HepG2 (cell line): ENCODE data around the gene VIM. TPM values are rescaled to one million over a fixed set of nuclear protein-coding genes. Genes with fewer than 3 reads are reported as not detected.

Experiments
- RAD21 ChIP-seq: fragments of 450-650 bp; formaldehyde crosslinking; IDR thresholded peaks from 2 replicates; pipeline ENCODE4 v1.5.0; 2020; ENCODE audit warnings: mild to moderate bottlenecking
- RFX5 ChIP-seq: IDR thresholded peaks from 2 replicates; pipeline ENCODE4 v1.6.1; 2011; ENCODE audit warnings: low read depth, low read length, improper control_type of control experiment
- polyA plus RNA-seq, 8 experiments: library from polyadenylated mRNA; depleted of rRNA in 3 of 8; stranded (reverse) in 7 of 8; unstranded in 1 of 8; fragments of >200 nt; fragmentation: Illumina TruSeq in 4 of 8; extraction: Trizol in 4 of 8; gene quantifications; 2 replicates each; pipeline versions ENCODE4 v1.2.1 to v1.2.3, GENCODE V29; 2011 to 2016; ENCODE audit warnings: low read depth in 4 of 8, missing spikeins in 1 of 8, mixed read lengths in 1 of 8; ENCODE audit not compliant: insufficient read depth in 1 of 8
- total RNA-seq, 5 experiments: library from RNA; depleted of rRNA; stranded (reverse); fragments of >200 nt; fragmentation: Illumina TruSeq; extraction: Trizol; gene quantifications; 2 replicates each; pipeline ENCODE4 v1.2.3, GENCODE V29; 2016; ENCODE audit warnings: low read depth in 1 of 5
- TF ChIP-seq, protein P1 (sequence below): sonication (generic); formaldehyde crosslinking; IDR thresholded peaks from 2 replicates; pipeline ENCODE4 v1.5.1; 2020; ENCODE audit warnings: mild to moderate bottlenecking, missing genetic modification reagents, borderline replicate concordance
- TF ChIP-seq, protein P2 (sequence below): sonication (generic); formaldehyde crosslinking; IDR thresholded peaks from 2 replicates; pipeline ENCODE4 v1.4.0; 2020; ENCODE audit warnings: mild to moderate bottlenecking, missing genetic modification reagents
- TF ChIP-seq, protein P3 (sequence below): IDR thresholded peaks from 2 replicates; pipeline ENCODE4 v1.6.1; 2018; ENCODE audit warnings: missing genetic modification reagents

The VIM gene
- total and polyA plus RNA-seq, 2 of the 13 experiments (the other 11 are each of a cell fraction or from before 2014, with no cell fraction given), result not detected

DNA sequence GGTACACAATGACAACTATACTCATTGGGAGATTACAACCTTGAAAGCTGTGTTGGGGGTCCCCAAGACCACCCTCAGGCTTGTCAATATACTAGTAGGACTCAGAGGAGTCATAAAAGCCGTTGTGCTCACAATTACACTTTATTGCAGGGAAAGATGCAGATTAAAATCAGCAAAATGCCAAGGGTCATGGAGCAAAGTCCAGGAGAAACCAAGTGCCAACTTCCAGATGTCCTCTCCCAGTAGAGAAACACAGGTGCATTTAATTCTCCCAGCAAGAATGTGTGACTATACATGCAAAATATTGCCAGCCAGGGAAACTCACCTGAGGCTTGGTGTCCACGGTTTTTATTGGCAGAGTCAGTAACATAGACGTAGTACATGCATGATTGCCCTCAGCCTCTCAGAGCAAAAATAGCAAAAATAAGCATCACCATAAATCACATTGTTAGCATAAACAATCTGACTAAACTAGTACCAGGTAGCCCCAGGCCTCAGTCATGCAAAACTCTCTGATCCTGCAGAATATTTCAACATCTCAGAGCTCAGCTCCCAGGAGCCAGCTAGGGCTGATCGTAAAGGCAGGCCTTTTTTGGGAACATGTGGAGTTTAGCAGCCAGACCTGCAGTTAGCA lies 50.7 kb downstream of the VIM start (continued):
- TF ChIP-seq, protein P1, sequence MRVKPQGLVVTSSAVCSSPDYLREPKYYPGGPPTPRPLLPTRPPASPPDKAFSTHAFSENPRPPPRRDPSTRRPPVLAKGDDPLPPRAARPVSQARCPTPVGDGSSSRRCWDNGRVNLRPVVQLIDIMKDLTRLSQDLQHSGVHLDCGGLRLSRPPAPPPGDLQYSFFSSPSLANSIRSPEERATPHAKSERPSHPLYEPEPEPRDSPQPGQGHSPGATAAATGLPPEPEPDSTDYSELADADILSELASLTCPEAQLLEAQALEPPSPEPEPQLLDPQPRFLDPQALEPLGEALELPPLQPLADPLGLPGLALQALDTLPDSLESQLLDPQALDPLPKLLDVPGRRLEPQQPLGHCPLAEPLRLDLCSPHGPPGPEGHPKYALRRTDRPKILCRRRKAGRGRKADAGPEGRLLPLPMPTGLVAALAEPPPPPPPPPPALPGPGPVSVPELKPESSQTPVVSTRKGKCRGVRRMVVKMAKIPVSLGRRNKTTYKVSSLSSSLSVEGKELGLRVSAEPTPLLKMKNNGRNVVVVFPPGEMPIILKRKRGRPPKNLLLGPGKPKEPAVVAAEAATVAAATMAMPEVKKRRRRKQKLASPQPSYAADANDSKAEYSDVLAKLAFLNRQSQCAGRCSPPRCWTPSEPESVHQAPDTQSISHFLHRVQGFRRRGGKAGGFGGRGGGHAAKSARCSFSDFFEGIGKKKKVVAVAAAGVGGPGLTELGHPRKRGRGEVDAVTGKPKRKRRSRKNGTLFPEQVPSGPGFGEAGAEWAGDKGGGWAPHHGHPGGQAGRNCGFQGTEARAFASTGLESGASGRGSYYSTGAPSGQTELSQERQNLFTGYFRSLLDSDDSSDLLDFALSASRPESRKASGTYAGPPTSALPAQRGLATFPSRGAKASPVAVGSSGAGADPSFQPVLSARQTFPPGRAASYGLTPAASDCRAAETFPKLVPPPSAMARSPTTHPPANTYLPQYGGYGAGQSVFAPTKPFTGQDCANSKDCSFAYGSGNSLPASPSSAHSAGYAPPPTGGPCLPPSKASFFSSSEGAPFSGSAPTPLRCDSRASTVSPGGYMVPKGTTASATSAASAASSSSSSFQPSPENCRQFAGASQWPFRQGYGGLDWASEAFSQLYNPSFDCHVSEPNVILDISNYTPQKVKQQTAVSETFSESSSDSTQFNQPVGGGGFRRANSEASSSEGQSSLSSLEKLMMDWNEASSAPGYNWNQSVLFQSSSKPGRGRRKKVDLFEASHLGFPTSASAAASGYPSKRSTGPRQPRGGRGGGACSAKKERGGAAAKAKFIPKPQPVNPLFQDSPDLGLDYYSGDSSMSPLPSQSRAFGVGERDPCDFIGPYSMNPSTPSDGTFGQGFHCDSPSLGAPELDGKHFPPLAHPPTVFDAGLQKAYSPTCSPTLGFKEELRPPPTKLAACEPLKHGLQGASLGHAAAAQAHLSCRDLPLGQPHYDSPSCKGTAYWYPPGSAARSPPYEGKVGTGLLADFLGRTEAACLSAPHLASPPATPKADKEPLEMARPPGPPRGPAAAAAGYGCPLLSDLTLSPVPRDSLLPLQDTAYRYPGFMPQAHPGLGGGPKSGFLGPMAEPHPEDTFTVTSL (CRISPR knock-in tag), result no peak
- TF ChIP-seq RAD21 (CRISPR knock-in tag) (no peak), RFX5 (no peak)
- TF ChIP-seq, protein P2, sequence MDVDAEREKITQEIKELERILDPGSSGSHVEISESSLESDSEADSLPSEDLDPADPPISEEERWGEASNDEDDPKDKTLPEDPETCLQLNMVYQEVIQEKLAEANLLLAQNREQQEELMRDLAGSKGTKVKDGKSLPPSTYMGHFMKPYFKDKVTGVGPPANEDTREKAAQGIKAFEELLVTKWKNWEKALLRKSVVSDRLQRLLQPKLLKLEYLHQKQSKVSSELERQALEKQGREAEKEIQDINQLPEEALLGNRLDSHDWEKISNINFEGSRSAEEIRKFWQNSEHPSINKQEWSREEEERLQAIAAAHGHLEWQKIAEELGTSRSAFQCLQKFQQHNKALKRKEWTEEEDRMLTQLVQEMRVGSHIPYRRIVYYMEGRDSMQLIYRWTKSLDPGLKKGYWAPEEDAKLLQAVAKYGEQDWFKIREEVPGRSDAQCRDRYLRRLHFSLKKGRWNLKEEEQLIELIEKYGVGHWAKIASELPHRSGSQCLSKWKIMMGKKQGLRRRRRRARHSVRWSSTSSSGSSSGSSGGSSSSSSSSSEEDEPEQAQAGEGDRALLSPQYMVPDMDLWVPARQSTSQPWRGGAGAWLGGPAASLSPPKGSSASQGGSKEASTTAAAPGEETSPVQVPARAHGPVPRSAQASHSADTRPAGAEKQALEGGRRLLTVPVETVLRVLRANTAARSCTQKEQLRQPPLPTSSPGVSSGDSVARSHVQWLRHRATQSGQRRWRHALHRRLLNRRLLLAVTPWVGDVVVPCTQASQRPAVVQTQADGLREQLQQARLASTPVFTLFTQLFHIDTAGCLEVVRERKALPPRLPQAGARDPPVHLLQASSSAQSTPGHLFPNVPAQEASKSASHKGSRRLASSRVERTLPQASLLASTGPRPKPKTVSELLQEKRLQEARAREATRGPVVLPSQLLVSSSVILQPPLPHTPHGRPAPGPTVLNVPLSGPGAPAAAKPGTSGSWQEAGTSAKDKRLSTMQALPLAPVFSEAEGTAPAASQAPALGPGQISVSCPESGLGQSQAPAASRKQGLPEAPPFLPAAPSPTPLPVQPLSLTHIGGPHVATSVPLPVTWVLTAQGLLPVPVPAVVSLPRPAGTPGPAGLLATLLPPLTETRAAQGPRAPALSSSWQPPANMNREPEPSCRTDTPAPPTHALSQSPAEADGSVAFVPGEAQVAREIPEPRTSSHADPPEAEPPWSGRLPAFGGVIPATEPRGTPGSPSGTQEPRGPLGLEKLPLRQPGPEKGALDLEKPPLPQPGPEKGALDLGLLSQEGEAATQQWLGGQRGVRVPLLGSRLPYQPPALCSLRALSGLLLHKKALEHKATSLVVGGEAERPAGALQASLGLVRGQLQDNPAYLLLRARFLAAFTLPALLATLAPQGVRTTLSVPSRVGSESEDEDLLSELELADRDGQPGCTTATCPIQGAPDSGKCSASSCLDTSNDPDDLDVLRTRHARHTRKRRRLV (CRISPR knock-in tag), result no peak
- TF ChIP-seq, protein P3, sequence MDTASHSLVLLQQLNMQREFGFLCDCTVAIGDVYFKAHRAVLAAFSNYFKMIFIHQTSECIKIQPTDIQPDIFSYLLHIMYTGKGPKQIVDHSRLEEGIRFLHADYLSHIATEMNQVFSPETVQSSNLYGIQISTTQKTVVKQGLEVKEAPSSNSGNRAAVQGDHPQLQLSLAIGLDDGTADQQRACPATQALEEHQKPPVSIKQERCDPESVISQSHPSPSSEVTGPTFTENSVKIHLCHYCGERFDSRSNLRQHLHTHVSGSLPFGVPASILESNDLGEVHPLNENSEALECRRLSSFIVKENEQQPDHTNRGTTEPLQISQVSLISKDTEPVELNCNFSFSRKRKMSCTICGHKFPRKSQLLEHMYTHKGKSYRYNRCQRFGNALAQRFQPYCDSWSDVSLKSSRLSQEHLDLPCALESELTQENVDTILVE (CRISPR knock-in tag), result no peak
